ENCODE results near the gene SERPINH1.

SERPINH1 gene

DNA sequence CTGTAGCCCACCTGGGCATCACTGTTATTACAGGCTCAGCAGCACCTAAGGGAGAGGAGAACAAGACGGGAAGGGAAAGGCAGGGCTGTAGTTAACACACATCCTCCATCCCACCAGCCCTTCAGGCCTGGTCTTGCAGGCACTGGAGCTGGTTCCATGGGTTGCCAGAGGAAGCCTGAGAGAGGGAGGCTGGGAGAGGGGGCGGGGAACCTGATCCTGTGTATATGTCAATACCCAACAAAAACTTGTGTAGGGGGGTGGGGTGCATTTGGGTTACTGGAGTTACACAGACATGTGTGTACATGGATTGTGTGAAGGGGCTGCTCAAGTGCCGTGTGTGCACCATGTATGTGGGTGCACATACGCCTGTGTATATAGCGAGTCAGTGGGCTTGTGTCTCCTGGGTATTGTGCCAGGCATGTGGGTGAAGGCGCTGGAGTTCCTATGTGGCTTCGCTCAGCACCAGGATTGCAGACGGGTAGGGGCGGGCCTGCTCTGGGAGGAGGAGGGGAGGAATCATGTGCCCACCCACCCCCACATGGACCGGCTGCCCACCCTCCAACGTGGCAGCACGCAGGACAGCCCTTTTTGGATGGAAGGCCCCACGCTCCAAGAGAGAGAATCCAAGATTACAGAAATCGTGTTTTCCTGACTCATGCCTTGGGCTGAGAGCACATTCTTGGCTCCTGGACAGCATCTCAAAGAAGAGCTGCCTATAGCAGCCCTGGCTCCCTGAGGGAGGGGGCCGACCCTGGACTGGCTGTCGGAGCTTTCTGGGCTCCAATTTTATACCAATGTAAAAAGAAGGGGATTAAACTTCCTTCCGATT lies 4.2 kb upstream of the SERPINH1 start:
- TF ChIP-seq CEBPB (IDR thresholded peaks at IDR 0.05) (no peak), EP300 (IDR thresholded peaks at IDR 0.05; ENCODE audit: borderline replicate concordance) (no peak), CREB1 (IDR thresholded peaks at IDR 0.05; ENCODE audit: low read depth) (no peak), FOXM1 (IDR thresholded peaks at IDR 0.05; ENCODE audit: borderline replicate concordance, low read depth) (no peak), ZBTB7A (IDR thresholded peaks at IDR 0.05; ENCODE audit: low read depth) (no peak), EGR1 (IDR thresholded peaks at IDR 0.05) (no peak), NFIC (IDR thresholded peaks at IDR 0.05) (no peak), YY1 (IDR thresholded peaks at IDR 0.05; ENCODE audit: low read depth) (no peak), TCF12 (IDR thresholded peaks at IDR 0.05; ENCODE audit: low read depth) (no peak), REST (IDR thresholded peaks at IDR 0.05; ENCODE audit: low read depth) (no peak), MAX (IDR thresholded peaks at IDR 0.05) (no peak), TAF1 (IDR thresholded peaks at IDR 0.05; ENCODE audit: low read depth) (no peak)
- TF ChIP-seq, protein P1, sequence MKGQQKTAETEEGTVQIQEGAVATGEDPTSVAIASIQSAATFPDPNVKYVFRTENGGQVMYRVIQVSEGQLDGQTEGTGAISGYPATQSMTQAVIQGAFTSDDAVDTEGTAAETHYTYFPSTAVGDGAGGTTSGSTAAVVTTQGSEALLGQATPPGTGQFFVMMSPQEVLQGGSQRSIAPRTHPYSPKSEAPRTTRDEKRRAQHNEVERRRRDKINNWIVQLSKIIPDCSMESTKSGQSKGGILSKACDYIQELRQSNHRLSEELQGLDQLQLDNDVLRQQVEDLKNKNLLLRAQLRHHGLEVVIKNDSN (IDR thresholded peaks at IDR 0.05) = no peak

DNA sequence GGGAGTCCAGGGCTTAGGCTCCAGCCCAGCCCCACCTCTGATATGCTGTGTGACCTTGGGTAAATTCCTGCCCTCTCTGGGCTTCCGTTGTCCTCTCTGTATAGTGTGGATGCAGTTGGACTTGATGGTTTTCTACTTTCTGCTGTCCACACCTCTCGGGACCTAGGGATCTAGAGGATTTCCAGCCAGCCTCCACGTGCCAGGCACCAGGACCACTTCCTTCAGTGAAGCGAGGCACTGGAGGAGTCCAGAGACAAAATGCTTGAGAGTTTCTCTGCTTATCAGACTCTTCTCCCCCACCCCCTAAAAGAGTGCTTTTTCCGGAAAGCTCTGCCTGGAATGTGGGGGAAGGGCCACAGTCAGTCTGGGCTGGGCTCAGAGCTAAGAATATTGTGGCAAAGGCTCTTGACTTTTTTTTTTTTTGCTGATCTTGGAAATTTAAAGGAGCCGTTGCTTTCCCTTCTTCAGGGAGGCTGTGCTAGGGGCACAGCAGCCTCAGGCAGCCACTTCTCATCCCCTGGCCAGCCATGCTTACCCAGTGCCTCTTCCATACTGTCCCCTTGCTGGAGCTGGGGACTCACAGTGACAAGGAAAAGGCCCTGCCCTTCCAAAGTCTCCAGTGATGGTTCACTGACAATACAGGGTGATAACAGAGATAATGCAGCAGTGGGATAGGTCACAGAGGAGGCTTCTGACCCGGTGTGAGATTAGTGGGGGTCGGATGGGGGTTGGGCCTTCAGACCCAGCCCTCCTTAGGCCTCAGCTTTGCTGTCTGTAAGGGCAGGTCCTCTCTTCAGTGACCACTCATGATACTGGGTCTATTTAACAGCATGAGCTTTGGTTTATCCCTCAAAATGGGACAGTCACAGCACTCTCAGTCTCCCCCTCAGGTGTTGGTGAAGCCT lies 2.9 kb upstream of the SERPINH1 start:
- TF ChIP-seq REST (IDR thresholded peaks at IDR 0.05; ENCODE audit: low read depth) (no peak), EP300 (IDR thresholded peaks at IDR 0.05; ENCODE audit: borderline replicate concordance) (no peak), ZBTB7A (IDR thresholded peaks at IDR 0.05; ENCODE audit: low read depth) (no peak), NFIC (IDR thresholded peaks at IDR 0.05) (no peak), CEBPB (IDR thresholded peaks at IDR 0.05) (no peak), TEAD4 (IDR thresholded peaks at IDR 0.05) (no peak; the same call in 1 of the 2 replicates), YY1 (IDR thresholded peaks at IDR 0.05; ENCODE audit: low read depth) (no peak), TAF1 (IDR thresholded peaks at IDR 0.05; ENCODE audit: low read depth) (no peak), FOXM1 (IDR thresholded peaks at IDR 0.05; ENCODE audit: borderline replicate concordance, low read depth) (no peak)
- TF ChIP-seq, protein P1 (IDR thresholded peaks at IDR 0.05) = no peak

DNA sequence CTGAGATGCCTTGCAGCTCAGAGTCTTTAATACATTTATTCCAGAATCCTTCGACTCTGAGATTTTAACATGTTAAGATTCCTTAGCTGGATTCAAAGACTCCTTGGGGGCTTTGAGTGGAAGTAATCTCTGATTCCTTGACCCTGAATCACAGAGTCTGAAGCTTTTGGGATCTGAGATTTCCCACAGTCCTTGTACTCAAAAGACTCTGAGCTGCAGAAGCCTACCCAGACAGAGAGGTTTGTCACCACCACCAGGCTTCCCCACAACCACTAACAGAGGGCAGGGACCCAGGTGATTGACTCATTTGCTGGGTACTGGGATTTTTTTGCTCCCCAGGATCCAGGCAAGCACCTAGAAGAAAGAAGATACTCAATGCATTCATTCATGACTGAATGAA lies 1.4 kb upstream of the SERPINH1 start:
- no peak for TF ChIP-seq MAX (IDR thresholded peaks at IDR 0.05)
- TF ChIP-seq CREB1 (IDR thresholded peaks at IDR 0.05; ENCODE audit: low read depth) = no peak
- no peak for TF ChIP-seq TEAD4 (IDR thresholded peaks at IDR 0.05)
- TF ChIP-seq, protein P1 (IDR thresholded peaks at IDR 0.05) = no peak
- TF ChIP-seq REST (IDR thresholded peaks at IDR 0.05; ENCODE audit: low read depth) = no peak
- TF ChIP-seq YY1 (IDR thresholded peaks at IDR 0.05; ENCODE audit: low read depth) = no peak
- no peak for TF ChIP-seq TAF1 (IDR thresholded peaks at IDR 0.05; ENCODE audit: low read depth)
- no peak for TF ChIP-seq EP300 (IDR thresholded peaks at IDR 0.05; ENCODE audit: borderline replicate concordance)
- no peak for TF ChIP-seq FOXM1 (IDR thresholded peaks at IDR 0.05; ENCODE audit: borderline replicate concordance, low read depth)
- TF ChIP-seq TCF12 (IDR thresholded peaks at IDR 0.05; ENCODE audit: low read depth) = no peak
- TF ChIP-seq ZBTB7A (IDR thresholded peaks at IDR 0.05; ENCODE audit: low read depth) = no peak
- no peak for TF ChIP-seq RAD21 (IDR thresholded peaks at IDR 0.05; ENCODE audit: low read depth)
- TF ChIP-seq NFIC (IDR thresholded peaks at IDR 0.05) = no peak
- no peak for TF ChIP-seq CEBPB (IDR thresholded peaks at IDR 0.05)
- TF ChIP-seq EGR1 (IDR thresholded peaks at IDR 0.05) = no peak
